ENCODE measurements around the gene RASSF4. TPM values are rescaled to one million over a fixed set of nuclear protein-coding genes. Genes with fewer than 3 reads are reported as not detected.

Gene RASSF4
- total and polyA plus RNA-seq, 2 donors (not counting 3 experiments of a cell fraction or from before 2014, with no cell fraction given), result 7.6 to 8.2 TPM

- FAIRE-seq (no peak), DNase-seq (ENCODE audit: low read depth, low spot score) (no peak)
- CTCF ChIA-PET, result no interaction called here
- Histone ChIP-seq H3K9me3 (replicated peaks; ENCODE audit: control insufficient read depth, insufficient read depth, low read length) (no peaks in the 10 kb centered on the region), H3K9me1 (replicated peaks; ENCODE audit: control insufficient read depth, extremely low read depth, insufficient read depth, low read length) (no peaks in the 10 kb centered on the region), H2AFZ (ENCODE audit: low read depth, low read length) (no peak overlapping the region), H3K4me3 (replicated peaks in 1 of 3; ENCODE audit: insufficient read depth in 1 of 3, low read depth in 1 of 3, low read length in 3 of 3) (no peak overlapping the region), H3K27ac (ENCODE audit: insufficient read depth, low read depth, low read length) (no peak overlapping the region), H3K9ac (replicated peaks; ENCODE audit: extremely low read depth, insufficient read depth, low read length) (no peak overlapping the region), H3K4me1 (ENCODE audit: control insufficient read depth, extremely low read depth, insufficient read depth, low read length) (no peaks in the 10 kb centered on the region), H4K20me1 (replicated peaks; ENCODE audit: control insufficient read depth, extremely low read depth, insufficient read depth, low read length) (no peaks in the 10 kb centered on the region), H3K4me2 (ENCODE audit: insufficient read depth, low read length) (no peak overlapping the region), H3K27me3 (ENCODE audit: control insufficient read depth in 2 of 2, insufficient read depth in 2 of 2, low read length in 2 of 2) (no peaks in the 10 kb centered on the region), H3K36me3 (ENCODE audit: control insufficient read depth in 2 of 2, extremely low read depth in 1 of 2, insufficient read depth in 2 of 2, low read length in 2 of 2) (no peaks in the 10 kb centered on the region), H3K79me2 (ENCODE audit: control insufficient read depth, insufficient read depth, low read length) (no peaks in the 10 kb centered on the region)
- dilution Hi-C loops (cut with MboI; ENCODE audit: extremely low pct_ligation_motif_present, low sequenced_read_pairs), result no loop called here
- BruUV-seq (replicated peaks), result no TSS peak
- POLR2A ChIA-PET, result no interaction called here
- TF ChIP-seq MYC (IDR thresholded peaks at IDR 0.05; ENCODE audit: low read depth, low read length) (no peak), MAX (IDR thresholded peaks at IDR 0.05; ENCODE audit: insufficient read depth, insufficient read length) (no peak), GATA2 (IDR thresholded peaks at IDR 0.05; ENCODE audit: insufficient read depth, insufficient read length, low read depth, low read length) (no peak), JUN (IDR thresholded peaks at IDR 0.05; ENCODE audit: borderline replicate concordance, insufficient read depth, insufficient read length, low read depth) (no peak), CTCF (IDR thresholded peaks at IDR 0.05; ENCODE audit: extremely low read depth in 1 of 2, insufficient read depth in 1 of 2, low read depth in 1 of 2, low read length in 2 of 2) (no peak), POLR2AphosphoS5 (IDR thresholded peaks at IDR 0.05; ENCODE audit: insufficient read depth, low read depth, low read length) (no peak), POLR2A (IDR thresholded peaks at IDR 0.05; ENCODE audit: low read depth, low read length) (no peak), EZH2 (IDR thresholded peaks at IDR 0.05; ENCODE audit: borderline replicate concordance, low read depth, low read length, severe bottlenecking) (no peak), FOS (IDR thresholded peaks at IDR 0.05; ENCODE audit: borderline replicate concordance, insufficient read depth, low read length) (no peak)
- intact Hi-C loops (cut with micrococcal nuclease), result no loop called here
Measured at GRCh38 chr10:44927352-44927751, 32.2 kb upstream of the RASSF4 start.
